AG04450 (cell line): ENCODE results near the gene PRKD1. TPM values are rescaled to one million over a fixed set of nuclear protein-coding genes. Genes with fewer than 3 reads are reported as not detected.

Experiments
- CTCF ChIA-PET: fragments of 300-600, 350-600 bp; formaldehyde crosslinking; extraction: SDS; loops from one replicate; lab custom pipeline; 2022; ENCODE audit warnings: antibody characterized with exemption, inconsistent platforms; lab: Charles Lee
- POLR2A ChIA-PET: fragments of 350-600 bp; formaldehyde crosslinking; extraction: SDS; loops from one replicate; lab custom pipeline; 2021; ENCODE audit warnings: antibody characterized with exemption, inconsistent platforms; lab: Yijun Ruan, JAX
- DNase-seq: peaks from one replicate; pipeline ENCODE4 v3.0.0-alpha.2; 2011; ENCODE audit warnings: low read depth, low spot score
- H3K27ac ChIP-seq: one replicate; pipeline ENCODE4 v1.5.1; 2012; ENCODE audit warnings: low read depth, low read length, control low read depth
- H3K27me3 ChIP-seq: one replicate; pipeline ENCODE4 v1.6.0; 2012; ENCODE audit warnings: low read length; ENCODE audit not compliant: control insufficient read depth, insufficient read depth
- H3K4me3 ChIP-seq: 2 replicates; pipeline ENCODE4 v1.5.1; 2011; ENCODE audit warnings: mild to moderate bottlenecking, low read depth, low read length, control low read depth
- H3K9me3 ChIP-seq: 2 replicates; pipeline ENCODE4 v1.5.1; 2012; ENCODE audit warnings: low read length; ENCODE audit not compliant: control insufficient read depth, insufficient read depth
- CTCF ChIP-seq: IDR thresholded peaks from 2 replicates; pipeline ENCODE4 v1.5.1; 2011; ENCODE audit warnings: low read depth, low read length, control low read depth, inconsistent platforms
- polyA plus RNA-seq: library from polyadenylated mRNA; depleted of rRNA; stranded (reverse); fragments of >200 nt; gene quantifications from 2 replicates; pipeline ENCODE4 v1.2.3, GENCODE V29; 2011

Gene PRKD1
- polyA plus RNA-seq, 1 experiment, result 24.5 TPM

- CTCF ChIA-PET, result no interaction called here
Observed at GRCh38 chr14:29810682-29811081, 117.0 kb downstream of the PRKD1 start.

GRCh38 chr14:29810064-29810463 is 117.6 kb downstream of the PRKD1 start:
- no peak for DNase-seq
- Histone ChIP-seq H3K4me3 (no peak overlapping the region), H3K27ac (no peak overlapping the region), H3K9me3 (no peaks in the 10 kb centered on the region), H3K27me3 (no peaks in the 10 kb centered on the region)
- no peak for TF ChIP-seq CTCF
- ChIA-PET POLR2A (no interaction called here), CTCF (no interaction called here)

More at GRCh38 chr14:29810682-29811081, 117.0 kb downstream of the PRKD1 start:
- DNase-seq, result no peak
- Histone ChIP-seq H3K27ac (no peak overlapping the region), H3K27me3 (no peaks in the 10 kb centered on the region), H3K9me3 (no peaks in the 10 kb centered on the region), H3K4me3 (no peak overlapping the region)
- POLR2A ChIA-PET, result no interaction called here
- no peak for TF ChIP-seq CTCF

DNA sequence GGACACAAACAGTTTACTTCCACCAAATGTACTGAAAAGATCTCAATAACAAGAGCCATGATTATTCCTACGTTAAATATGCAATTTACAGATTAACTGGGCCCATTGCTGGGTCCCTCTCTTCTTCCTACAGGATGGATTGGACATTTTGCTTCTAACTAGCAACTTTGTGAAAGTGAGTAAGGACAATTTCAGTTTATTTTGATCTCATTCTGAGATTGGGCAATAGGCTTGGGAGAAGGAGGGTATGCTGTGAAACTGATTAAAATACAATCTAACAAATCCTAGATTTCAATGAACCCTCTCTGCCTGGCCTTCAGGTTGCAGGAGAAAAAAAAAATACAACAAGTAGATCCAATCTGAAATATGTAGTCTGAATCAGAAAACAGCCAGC is 121.5 kb downstream of the PRKD1 start:
- H3K27me3 ChIP-seq, result no peaks in the 10 kb centered on the region
- ChIA-PET CTCF (no interaction called here), POLR2A (no interaction called here)
- H3K27ac ChIP-seq, result peak overlapping the region; percentile 79
- TF ChIP-seq CTCF, result no peak
- no peaks in the 10 kb centered on the region for H3K9me3 ChIP-seq
- DNase-seq, result no peak
- H3K4me3 ChIP-seq, result no peak overlapping the region

DNA sequence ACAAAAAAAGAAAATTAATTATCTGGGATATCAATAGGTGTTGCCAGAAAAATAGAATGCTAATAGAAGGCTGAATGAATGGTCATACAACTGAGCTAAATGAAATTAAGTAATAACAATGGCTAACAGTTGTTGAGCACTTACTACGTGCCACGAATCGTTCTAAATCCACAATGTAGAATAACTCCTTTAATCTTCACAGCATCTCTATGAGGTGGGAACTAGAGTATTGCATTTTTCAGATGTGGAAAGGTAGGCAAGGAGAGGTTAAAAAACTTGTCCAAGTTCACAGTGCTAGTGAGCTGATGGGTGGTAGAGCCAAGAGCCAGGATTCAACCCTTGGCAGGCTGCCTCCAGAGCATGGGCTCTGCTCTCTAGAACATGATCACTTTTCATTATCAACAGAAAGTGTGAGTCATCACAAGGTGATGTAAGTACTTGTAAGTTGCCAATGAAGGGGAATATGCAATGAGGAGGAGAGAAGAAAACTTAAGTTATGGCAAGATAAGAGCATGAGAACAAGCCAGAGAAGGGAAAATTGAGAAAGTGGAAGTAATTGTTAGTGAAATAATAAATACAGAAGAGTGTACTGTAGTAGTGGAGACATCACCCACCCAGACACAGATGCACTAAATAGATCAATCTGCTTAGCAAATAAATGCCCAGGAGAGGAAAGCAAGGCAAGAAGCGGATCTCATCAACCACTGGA is 122.1 kb downstream of the PRKD1 start:
- CTCF ChIA-PET, result no interaction called here
- POLR2A ChIA-PET, result no interaction called here
- DNase-seq, result peak; percentile 86

More for the DNA sequence above, 122.1 kb downstream of the PRKD1 start:
- Histone ChIP-seq H3K27ac (peak overlapping the region; percentile 79), H3K9me3 (no peaks in the 10 kb centered on the region), H3K27me3 (no peaks in the 10 kb centered on the region), H3K4me3 (no peak overlapping the region)
- no peak for TF ChIP-seq CTCF
